Thymus (tissue), 11 donors: ENCODE results near the gene MAPKAP1. TPM values are rescaled to one million over a fixed set of nuclear protein-coding genes. Genes with fewer than 3 reads are reported as not detected.

ENCODE experiments used
- DNase-seq, 9 donors: peaks; one replicate each; pipeline ENCODE4 v3.0.0-alpha.2; 2013; ENCODE audit warnings: low spot score in 9 of 9, low read depth in 6 of 9, missing footprints in 1 of 9
- H3K27ac ChIP-seq, 2 donors: one replicate each; pipeline ENCODE4 v1.5.1; 2013; ENCODE audit warnings: control low read depth in 1 of 2, low read depth in 1 of 2, low read length in 1 of 2, mild to moderate bottlenecking in 1 of 2, moderate library complexity in 1 of 2
- H3K27me3 ChIP-seq, 2 donors: one replicate each; pipeline ENCODE4 v1.5.1; 2013; ENCODE audit warnings: low read length in 1 of 2; ENCODE audit not compliant: control insufficient read depth in 2 of 2, insufficient read depth in 1 of 2
- H3K36me3 ChIP-seq, 2 donors: one replicate each; pipeline ENCODE4 v1.5.1; 2013; ENCODE audit warnings: low read length in 1 of 2, mild to moderate bottlenecking in 1 of 2, moderate library complexity in 1 of 2; ENCODE audit not compliant: control insufficient read depth in 2 of 2, insufficient read depth in 2 of 2
- H3K4me1 ChIP-seq, 2 donors: one replicate each; pipeline ENCODE4 v1.5.1; 2013; ENCODE audit warnings: low read length in 2 of 2; ENCODE audit not compliant: control insufficient read depth in 2 of 2, insufficient read depth in 2 of 2
- H3K4me3 ChIP-seq, 2 donors: one replicate each; pipeline ENCODE4 v1.5.1; 2013; ENCODE audit warnings: low read length in 2 of 2, control low read depth in 1 of 2, mild to moderate bottlenecking in 1 of 2
- H3K9me3 ChIP-seq, 2 donors: one replicate each; pipeline ENCODE4 v1.5.1; 2013; ENCODE audit warnings: low read length in 1 of 2, mild to moderate bottlenecking in 1 of 2; ENCODE audit not compliant: control insufficient read depth in 2 of 2, insufficient read depth in 1 of 2
- WGBS: extraction: QIAGEN DNeasy Blood & Tissue Kit; methylation state at CpG from one replicate; pipeline ENCODE4 v1.1.7; 2013; 5-methylcytosine and 5-hydroxymethylcytosine counted together
- polyA plus RNA-seq: library from polyadenylated mRNA; stranded (reverse); fragments of 200-250 nt; gene quantifications from one replicate; pipeline ENCODE4 v1.2.3, GENCODE V29; 2013
- total RNA-seq: library from RNA; stranded (reverse); fragments of 120-200 nt; gene quantifications from one replicate; pipeline ENCODE4 v1.2.4, GENCODE V29; 2013
- donor health status: healthy.

Gene MAPKAP1
- total and polyA plus RNA-seq, 2 donors: 40.3 to 40.7 TPM

- no peak for DNase-seq
- no peaks in the 10 kb centered on the region for H3K36me3 ChIP-seq
- no peaks in the 10 kb centered on the region for H3K4me1 ChIP-seq
- H3K27ac ChIP-seq: no peak overlapping the region
- no peaks in the 10 kb centered on the region for H3K9me3 ChIP-seq
- WGBS: 98% methylated on average over 5 of the region's 5 CpGs
- H3K4me3 ChIP-seq: no peak overlapping the region
- H3K27me3 ChIP-seq: no peaks in the 10 kb centered on the region
These were observed 86.8 kb downstream of the MAPKAP1 start for GRCh38 chr9:125620216-125620615.

GRCh38 chr9:125617087-125617486 lies 89.9 kb downstream of the MAPKAP1 start:
- Histone ChIP-seq H3K4me1 (no peaks in the 10 kb centered on the region), H3K27me3 (no peaks in the 10 kb centered on the region), H3K36me3 (no peaks in the 10 kb centered on the region), H3K9me3 (no peaks in the 10 kb centered on the region), H3K27ac (no peak overlapping the region), H3K4me3 (no peak overlapping the region)
- 97% methylated on average over 5 of the region's 5 CpGs for WGBS
- DNase-seq: no peak

- no peaks in the 10 kb centered on the region for H3K36me3 ChIP-seq
- 99% methylated on average over 4 of the region's 4 CpGs for WGBS
- H3K27me3 ChIP-seq: no peaks in the 10 kb centered on the region
- no peak overlapping the region for H3K27ac ChIP-seq
- no peak for DNase-seq
- no peaks in the 10 kb centered on the region for H3K4me1 ChIP-seq
- no peaks in the 10 kb centered on the region for H3K9me3 ChIP-seq
- H3K4me3 ChIP-seq: no peak overlapping the region
These were observed 93.9 kb downstream of the MAPKAP1 start for GRCh38 chr9:125613141-125613540.

- no peak for DNase-seq
- no peaks in the 10 kb centered on the region for H3K9me3 ChIP-seq
These were observed 94.4 kb downstream of the MAPKAP1 start for GRCh38 chr9:125612616-125613015.

GRCh38 chr9:125611121-125611765 lies 95.8 kb downstream of the MAPKAP1 start:
- H3K4me3 ChIP-seq: no peak overlapping the region

More at GRCh38 chr9:125612616-125613015, 94.4 kb downstream of the MAPKAP1 start:
- Histone ChIP-seq H3K4me1 (no peaks in the 10 kb centered on the region), H3K27ac (no peak overlapping the region), H3K36me3 (no peaks in the 10 kb centered on the region), H3K27me3 (no peaks in the 10 kb centered on the region), H3K4me3 (no peak overlapping the region)

GRCh38 chr9:125609744-125610143 lies 97.3 kb downstream of the MAPKAP1 start:
- H3K4me1 ChIP-seq: no peaks in the 10 kb centered on the region

More at GRCh38 chr9:125611121-125611765, 95.8 kb downstream of the MAPKAP1 start:
- Histone ChIP-seq H3K36me3 (no peaks in the 10 kb centered on the region), H3K27ac (no peak overlapping the region), H3K9me3 (no peaks in the 10 kb centered on the region), H3K27me3 (no peaks in the 10 kb centered on the region), H3K4me1 (no peaks in the 10 kb centered on the region)
- DNase-seq: no peak
- 97% methylated on average over 2 of the region's 2 CpGs for WGBS

GRCh38 chr9:125608489-125609224 lies 98.4 kb downstream of the MAPKAP1 start:
- H3K27ac ChIP-seq: no peak overlapping the region
- H3K4me3 ChIP-seq: no peak overlapping the region
- H3K36me3 ChIP-seq: no peaks in the 10 kb centered on the region
- no peak for DNase-seq
- H3K9me3 ChIP-seq: no peaks in the 10 kb centered on the region
- H3K27me3 ChIP-seq: no peaks in the 10 kb centered on the region
- WGBS: 91% methylated on average over 10 of the region's 10 CpGs
- no peaks in the 10 kb centered on the region for H3K4me1 ChIP-seq

More at GRCh38 chr9:125609744-125610143, 97.3 kb downstream of the MAPKAP1 start:
- no peaks in the 10 kb centered on the region for H3K9me3 ChIP-seq
- no peaks in the 10 kb centered on the region for H3K27me3 ChIP-seq
- no peak overlapping the region for H3K4me3 ChIP-seq
- no peak overlapping the region for H3K27ac ChIP-seq
- DNase-seq: no peak
- 88% methylated on average over 1 of the region's 1 CpG for WGBS
- no peaks in the 10 kb centered on the region for H3K36me3 ChIP-seq

- WGBS: 74% methylated on average over 1 of the region's 1 CpG
- no peaks in the 10 kb centered on the region for H3K9me3 ChIP-seq
- no peak for DNase-seq
- no peak overlapping the region for H3K27ac ChIP-seq
- H3K36me3 ChIP-seq: no peaks in the 10 kb centered on the region
- H3K4me1 ChIP-seq: no peaks in the 10 kb centered on the region
- no peak overlapping the region for H3K4me3 ChIP-seq
- no peaks in the 10 kb centered on the region for H3K27me3 ChIP-seq
These were observed 102.8 kb downstream of the MAPKAP1 start for GRCh38 chr9:125604196-125604595.

GRCh38 chr9:125603478-125604021 lies 103.5 kb downstream of the MAPKAP1 start:
- Histone ChIP-seq H3K4me1 (no peaks in the 10 kb centered on the region), H3K4me3 (no peak overlapping the region), H3K9me3 (no peaks in the 10 kb centered on the region), H3K36me3 (no peaks in the 10 kb centered on the region), H3K27ac (no peak overlapping the region), H3K27me3 (no peaks in the 10 kb centered on the region)
- DNase-seq: no peak
- 96% methylated on average over 4 of the region's 4 CpGs for WGBS
